Nephron progenitor cell (in vitro differentiated cells): ENCODE data around the gene PRAMEF20.

ENCODE experiments used
- DNase-seq: peaks from one replicate; pipeline ENCODE4 v3.0.0; 2021
- H3K27ac Mint-ChIP-seq: 2 replicates; pipeline ENCODE4 v1.8.0; 2021; ENCODE audit warnings: mild to moderate bottlenecking, moderate library complexity, mixed read lengths
- H3K27me3 Mint-ChIP-seq: 2 replicates; pipeline ENCODE4 v1.8.0; 2021; ENCODE audit warnings: mild to moderate bottlenecking, low read depth, mixed read lengths; ENCODE audit not compliant: poor library complexity
- H3K36me3 Mint-ChIP-seq: 2 replicates; pipeline ENCODE4 v1.8.0; 2021; ENCODE audit warnings: low read depth, mixed read lengths
- H3K4me1 Mint-ChIP-seq: 2 replicates; pipeline ENCODE4 v1.8.0; 2021; ENCODE audit warnings: mixed read lengths
- H3K4me3 Mint-ChIP-seq: 2 replicates; pipeline ENCODE4 v1.8.0; 2021; ENCODE audit warnings: mild to moderate bottlenecking, moderate library complexity, mixed read lengths
- H3K9me3 Mint-ChIP-seq: 2 replicates; pipeline ENCODE4 v1.8.0; 2021; ENCODE audit warnings: mild to moderate bottlenecking, moderate library complexity, mixed read lengths
- TF ChIP-seq, protein P1 (sequence below): fragments of 200-600 bp; sonication (generic); IDR thresholded peaks from 2 replicates; pipeline ENCODE4 v1.5.0; 2021; ENCODE audit warnings: antibody characterized with exemption

The PRAMEF20 gene

DNA sequence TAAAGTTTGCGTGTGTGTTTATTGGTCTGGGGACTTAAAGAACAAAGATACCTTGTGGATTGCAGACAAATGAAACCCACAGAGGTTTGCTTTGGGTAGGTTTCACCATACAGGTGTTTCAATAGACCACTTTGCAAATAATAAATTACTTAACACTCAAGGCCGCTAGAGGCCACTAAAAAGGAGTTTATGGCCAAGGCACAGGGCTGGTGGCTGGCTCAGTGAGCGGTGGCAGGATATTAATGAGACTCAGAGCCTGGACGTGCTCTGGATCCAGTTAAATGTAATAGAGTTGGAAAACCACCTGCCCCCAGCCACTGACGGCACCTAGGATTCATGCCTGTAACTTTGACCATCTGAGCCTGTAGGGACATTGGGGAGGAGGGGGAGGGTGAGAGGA, 59.1 kb downstream of the PRAMEF20 start:
- H3K27ac Mint-ChIP-seq = no peak overlapping the region
- TF ChIP-seq, protein P1, sequence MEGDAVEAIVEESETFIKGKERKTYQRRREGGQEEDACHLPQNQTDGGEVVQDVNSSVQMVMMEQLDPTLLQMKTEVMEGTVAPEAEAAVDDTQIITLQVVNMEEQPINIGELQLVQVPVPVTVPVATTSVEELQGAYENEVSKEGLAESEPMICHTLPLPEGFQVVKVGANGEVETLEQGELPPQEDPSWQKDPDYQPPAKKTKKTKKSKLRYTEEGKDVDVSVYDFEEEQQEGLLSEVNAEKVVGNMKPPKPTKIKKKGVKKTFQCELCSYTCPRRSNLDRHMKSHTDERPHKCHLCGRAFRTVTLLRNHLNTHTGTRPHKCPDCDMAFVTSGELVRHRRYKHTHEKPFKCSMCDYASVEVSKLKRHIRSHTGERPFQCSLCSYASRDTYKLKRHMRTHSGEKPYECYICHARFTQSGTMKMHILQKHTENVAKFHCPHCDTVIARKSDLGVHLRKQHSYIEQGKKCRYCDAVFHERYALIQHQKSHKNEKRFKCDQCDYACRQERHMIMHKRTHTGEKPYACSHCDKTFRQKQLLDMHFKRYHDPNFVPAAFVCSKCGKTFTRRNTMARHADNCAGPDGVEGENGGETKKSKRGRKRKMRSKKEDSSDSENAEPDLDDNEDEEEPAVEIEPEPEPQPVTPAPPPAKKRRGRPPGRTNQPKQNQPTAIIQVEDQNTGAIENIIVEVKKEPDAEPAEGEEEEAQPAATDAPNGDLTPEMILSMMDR = no peak
- DNase-seq = no peak
- H3K9me3 Mint-ChIP-seq = peaks cover 62% of the 10 kb centered on the region
- H3K4me3 Mint-ChIP-seq = no peak overlapping the region
- H3K4me1 Mint-ChIP-seq = no peaks in the 10 kb centered on the region
- peaks cover 16% of the 10 kb centered on the region for H3K27me3 Mint-ChIP-seq
- H3K36me3 Mint-ChIP-seq = no peaks in the 10 kb centered on the region
